OCI-M2 (cell line): Measurements from ENCODE around the gene LRRK2.
"Not testable (repeated sequence)": the region's sequence is repeated elsewhere in the genome, so short reads cannot be mapped to it uniquely, and the experiment has no call there.

Experiments used
- DNase-seq: peaks from one replicate; lab custom pipeline; 2025; ENCODE audit not compliant: unreplicated experiment; lab: John Stamatoyannopoulos, UW

LRRK2 gene

GRCh38 chr12:40244526-40245156 is 19.8 kb downstream of the LRRK2 start:
- not testable (repeated sequence) for DNase-seq

DNA sequence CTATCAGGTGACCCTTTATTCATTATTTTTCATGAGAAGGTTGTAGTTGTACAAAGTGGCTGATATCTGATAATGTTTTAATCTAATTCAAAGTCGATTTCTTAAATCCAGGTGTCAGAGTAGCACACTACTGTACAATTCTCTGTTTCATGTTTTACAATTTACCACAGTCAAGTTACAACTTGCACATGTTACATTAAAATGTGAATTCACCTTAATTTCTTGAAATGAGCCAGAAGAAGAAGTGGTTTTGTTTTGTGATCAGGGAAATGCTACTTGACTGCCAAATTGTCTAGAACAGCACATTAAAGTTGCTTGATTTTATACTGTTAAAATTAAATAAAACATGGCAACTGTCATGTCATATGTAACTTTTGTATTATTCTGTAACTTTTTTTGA is 23.2 kb downstream of the LRRK2 start:
- DNase-seq, result no peak

DNA sequence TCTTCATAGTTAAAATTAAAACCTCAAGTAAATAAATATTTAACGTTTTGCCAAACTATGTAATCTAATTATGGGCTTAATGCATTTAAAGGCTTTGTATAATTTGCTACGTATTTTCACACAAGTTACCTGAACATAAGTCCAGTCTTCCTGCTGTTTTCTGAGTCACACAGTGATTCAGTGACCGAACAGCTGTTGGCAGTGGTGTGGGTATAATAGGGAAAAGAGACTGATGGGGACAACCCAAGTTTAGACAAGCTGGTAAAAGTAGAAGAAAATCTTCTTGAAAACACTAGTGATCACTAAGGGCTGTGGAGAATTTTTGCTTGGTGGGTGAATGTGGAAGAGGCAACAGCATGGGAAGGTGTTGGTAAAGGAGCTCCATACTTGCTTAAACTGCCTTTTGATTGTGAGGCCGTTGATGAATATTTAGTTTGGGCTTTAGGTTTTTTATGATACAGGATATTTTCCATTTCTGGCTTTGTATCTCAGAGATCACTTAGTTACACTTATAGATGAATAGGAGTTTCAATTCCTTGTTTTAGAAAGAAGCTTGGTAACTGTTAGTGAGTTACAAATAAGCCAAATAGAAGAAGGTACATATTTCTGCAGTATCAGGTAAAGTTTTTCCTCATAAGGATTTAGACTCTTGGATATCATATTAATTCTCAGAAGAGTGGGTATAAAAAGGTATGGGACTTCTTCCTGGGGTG is 23.9 kb downstream of the LRRK2 start:
- no peak for DNase-seq

GRCh38 chr12:40250652-40251051 is 25.9 kb downstream of the LRRK2 start:
- not testable (repeated sequence) for DNase-seq

GRCh38 chr12:40253936-40254335 is 29.1 kb downstream of the LRRK2 start:
- DNase-seq, result no peak

DNA sequence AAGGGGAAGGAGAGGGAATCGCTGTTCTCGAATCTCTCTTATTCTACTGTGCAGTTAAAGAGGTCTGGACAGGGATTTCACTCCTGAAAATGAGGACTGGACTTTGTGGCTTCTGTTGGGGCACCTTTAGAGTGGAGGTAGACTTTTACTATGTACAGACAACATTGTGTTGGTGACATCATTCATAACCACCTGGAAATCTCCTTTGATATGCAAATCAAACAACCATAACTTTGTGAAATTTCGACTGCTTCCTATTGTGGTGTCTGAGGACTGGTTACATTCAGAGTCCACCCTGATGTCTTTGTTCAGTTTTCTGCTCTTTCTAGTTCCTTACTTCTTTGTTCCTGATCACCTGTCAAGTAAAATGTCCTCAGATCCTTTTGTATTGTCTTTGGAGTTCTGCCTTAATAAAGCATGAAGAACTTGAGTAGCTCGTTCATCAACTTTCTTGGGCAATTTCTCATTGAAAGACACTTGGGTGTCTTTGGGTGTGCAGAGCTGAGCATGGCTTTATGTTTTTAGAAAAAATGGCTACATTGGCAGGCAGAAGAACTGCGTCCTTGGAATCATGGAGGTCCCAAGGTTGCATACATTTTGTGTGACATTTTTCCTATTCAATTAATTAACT is 29.8 kb downstream of the LRRK2 start:
- no peak for DNase-seq

- no peak for DNase-seq
Observed at GRCh38 chr12:40258371-40258770, 33.6 kb downstream of the LRRK2 start.

GRCh38 chr12:40261937-40262336 is 37.1 kb downstream of the LRRK2 start:
- DNase-seq, result no peak

DNA sequence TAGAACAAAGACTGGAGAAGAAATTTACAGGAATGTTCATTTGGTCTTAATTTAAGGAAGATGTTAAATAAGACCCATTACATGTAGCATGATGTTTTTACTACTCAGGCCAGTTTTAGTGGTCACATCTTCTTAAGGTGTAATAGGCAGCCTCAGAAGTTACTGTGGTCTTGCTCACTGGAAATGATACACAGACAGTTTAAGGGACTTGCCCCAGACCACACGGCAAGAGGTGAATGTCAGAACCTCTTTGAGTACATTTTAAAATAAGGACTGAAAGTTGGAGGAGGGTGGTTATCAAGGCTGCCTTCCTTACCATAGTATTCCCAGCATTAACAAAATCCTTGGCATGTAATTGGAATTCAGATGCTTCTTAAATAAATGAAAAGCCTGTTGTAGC is 37.9 kb downstream of the LRRK2 start:
- DNase-seq, result no peak

- no peak for DNase-seq
Observed at GRCh38 chr12:40263616-40264409, 39.0 kb downstream of the LRRK2 start.

DNA sequence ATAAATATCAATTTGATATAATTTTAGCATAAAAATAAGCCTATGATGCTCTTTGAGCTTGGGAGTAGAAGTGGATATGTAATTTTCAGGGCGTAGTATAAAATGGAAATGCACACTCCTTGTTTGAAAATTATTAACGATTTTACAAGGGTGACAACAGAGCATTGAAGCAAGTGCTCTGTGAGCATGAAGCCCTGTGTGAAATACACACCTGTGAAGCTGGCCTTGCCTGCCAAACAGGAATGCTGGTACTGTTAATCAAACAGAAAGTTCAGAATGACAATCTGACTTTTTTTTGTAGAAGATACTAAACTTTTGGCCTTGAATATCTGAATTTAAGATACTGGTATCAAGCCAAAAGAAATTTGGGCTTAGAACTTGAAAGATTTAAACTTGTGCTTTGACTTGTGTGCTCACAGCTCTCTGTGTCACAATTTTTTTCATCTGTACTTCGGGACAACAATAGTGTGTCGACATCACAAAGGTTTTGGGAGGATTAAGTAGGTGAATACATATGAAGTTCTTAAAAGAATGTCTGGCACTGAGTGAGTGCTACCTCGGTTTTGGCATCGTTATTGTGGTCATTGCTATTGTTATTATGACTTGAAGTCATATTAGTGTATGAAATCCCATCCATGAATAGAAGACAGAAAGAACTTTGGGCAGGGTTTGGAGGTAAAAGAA is 47.3 kb downstream of the LRRK2 start:
- DNase-seq, result no peak

GRCh38 chr12:40281791-40282364 is 57.1 kb downstream of the LRRK2 start:
- no peak for DNase-seq

- DNase-seq, result no peak
Observed at GRCh38 chr12:40286583-40286982, 61.8 kb downstream of the LRRK2 start.

- DNase-seq, result no peak
Observed at GRCh38 chr12:40287369-40287975, 62.7 kb downstream of the LRRK2 start.

- no peak for DNase-seq
Observed at GRCh38 chr12:40292788-40293429, 68.1 kb downstream of the LRRK2 start.

GRCh38 chr12:40298341-40298740 is 73.5 kb downstream of the LRRK2 start:
- DNase-seq, result no peak

GRCh38 chr12:40300490-40300889 is 75.7 kb downstream of the LRRK2 start:
- no peak for DNase-seq

GRCh38 chr12:40309001-40309400 is 84.2 kb downstream of the LRRK2 start:
- no peak for DNase-seq

DNA sequence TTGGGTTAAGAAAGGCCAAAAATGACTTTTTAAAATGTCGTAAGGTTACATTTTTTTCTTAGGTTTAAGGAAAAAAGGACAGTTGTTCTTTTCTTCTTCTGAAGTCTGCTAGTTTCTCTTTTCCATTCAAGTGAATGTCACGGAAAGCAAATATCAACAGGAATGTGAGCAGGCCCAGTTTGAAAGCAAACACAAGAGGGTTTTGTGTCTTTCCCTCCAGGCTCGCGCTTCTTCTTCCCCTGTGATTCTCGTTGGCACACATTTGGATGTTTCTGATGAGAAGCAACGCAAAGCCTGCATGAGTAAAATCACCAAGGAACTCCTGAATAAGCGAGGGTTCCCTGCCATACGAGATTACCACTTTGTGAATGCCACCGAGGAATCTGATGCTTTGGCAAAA is 85.4 kb downstream of the LRRK2 start:
- no peak for DNase-seq

- no peak for DNase-seq
Observed at GRCh38 chr12:40312196-40312595, 87.4 kb downstream of the LRRK2 start.
